ENCODE measurements around the gene SLC35F3. TPM values are rescaled to one million over a fixed set of nuclear protein-coding genes. Genes with fewer than 3 reads are reported as not detected.

SLC35F3 gene
- polyA plus RNA-seq, 1 donor (not counting 4 experiments of a cell fraction or from before 2014, with no cell fraction given) = 13.8 TPM

GRCh38 chr1:234019387-234019786 lies 114.9 kb downstream of the SLC35F3 start:
- TF ChIP-seq EZH2 (IDR thresholded peaks at IDR 0.05; ENCODE audit: low read length) (no peak), CTCF (optimal IDR thresholded peaks at IDR 0.05 in 1 of 3, IDR thresholded peaks at IDR 0.05 in 1 of 3, conservative IDR thresholded peaks at IDR 0.05 in 1 of 3; ENCODE audit: extremely low read depth in 1 of 3, insufficient read depth in 2 of 3, low read length in 3 of 3) (no peak)
- no peaks in the 10 kb centered on the region for H3K9me1 ChIP-seq (ENCODE audit: control insufficient read depth, extremely low read depth, insufficient read depth, low read length)
- dilution Hi-C loops (cut with MboI; ENCODE audit: extremely low pct_ligation_motif_present, low sequenced_read_pairs) = no loop called here
- no peaks in the 10 kb centered on the region for H4K20me1 ChIP-seq (ENCODE audit: control insufficient read depth, extremely low read depth, insufficient read depth, low read length)
- DNase-seq (ENCODE audit: low read depth, low spot score) (no peak), FAIRE-seq (peak; percentile 44)
- no peak overlapping the region for H3K9ac ChIP-seq (ENCODE audit: control insufficient read depth, extremely low read depth, insufficient read depth, low read length)
- H3K9me3 ChIP-seq (ENCODE audit: control insufficient read depth, low read depth, low read length) = no peaks in the 10 kb centered on the region
- H3K4me1 ChIP-seq (ENCODE audit: control insufficient read depth, extremely low read depth, insufficient read depth, low read length) = peaks cover 15% of the 10 kb centered on the region
- H3K27me3 ChIP-seq (ENCODE audit: control insufficient read depth, extremely low read depth, insufficient read depth, low read length) = no peaks in the 10 kb centered on the region
- H3K4me2 ChIP-seq (ENCODE audit: control insufficient read depth, extremely low read depth, insufficient read depth, low read depth, low read length) = no peak overlapping the region
- H3K27ac ChIP-seq (ENCODE audit: control insufficient read depth, insufficient read depth, low read length) = no peak overlapping the region
- peaks cover 10% of the 10 kb centered on the region for H3K79me2 ChIP-seq (ENCODE audit: control insufficient read depth, insufficient read depth, low read length)
- H2AFZ ChIP-seq (ENCODE audit: control insufficient read depth, low read length) = no peak overlapping the region
- no peaks in the 10 kb centered on the region for H3K36me3 ChIP-seq (ENCODE audit: control insufficient read depth in 2 of 2, extremely low read depth in 1 of 2, insufficient read depth in 2 of 2, low read length in 2 of 2)
- no peak overlapping the region for H3K4me3 ChIP-seq (ENCODE audit: control insufficient read depth in 2 of 3, extremely low read depth in 1 of 3, insufficient read depth in 2 of 3, low read depth in 1 of 3, low read length in 3 of 3)

- dilution Hi-C loops (cut with MboI; ENCODE audit: extremely low pct_ligation_motif_present, low sequenced_read_pairs) = no loop called here
- TF ChIP-seq EZH2 (IDR thresholded peaks at IDR 0.05; ENCODE audit: low read length) (no peak), CTCF (optimal IDR thresholded peaks at IDR 0.05 in 1 of 3, IDR thresholded peaks at IDR 0.05 in 1 of 3, conservative IDR thresholded peaks at IDR 0.05 in 1 of 3; ENCODE audit: extremely low read depth in 1 of 3, insufficient read depth in 2 of 3, low read length in 3 of 3) (no peak)
- no peaks in the 10 kb centered on the region for H3K9me1 ChIP-seq (ENCODE audit: control insufficient read depth, extremely low read depth, insufficient read depth, low read length)
These were observed 117.8 kb downstream of the SLC35F3 start for GRCh38 chr1:234022302-234022701.

More at GRCh38 chr1:234022302-234022701, 117.8 kb downstream of the SLC35F3 start:
- DNase-seq (ENCODE audit: low read depth, low spot score) (no peak), FAIRE-seq (no peak)
- Histone ChIP-seq H3K4me3 (ENCODE audit: control insufficient read depth in 2 of 3, extremely low read depth in 1 of 3, insufficient read depth in 2 of 3, low read depth in 1 of 3, low read length in 3 of 3) (no peak overlapping the region), H3K4me1 (ENCODE audit: control insufficient read depth, extremely low read depth, insufficient read depth, low read length) (peaks cover 15% of the 10 kb centered on the region), H3K27ac (ENCODE audit: control insufficient read depth, insufficient read depth, low read length) (no peak overlapping the region), H3K27me3 (ENCODE audit: control insufficient read depth, extremely low read depth, insufficient read depth, low read length) (no peaks in the 10 kb centered on the region), H3K36me3 (ENCODE audit: control insufficient read depth in 2 of 2, extremely low read depth in 1 of 2, insufficient read depth in 2 of 2, low read length in 2 of 2) (no peaks in the 10 kb centered on the region), H3K9ac (ENCODE audit: control insufficient read depth, extremely low read depth, insufficient read depth, low read length) (no peak overlapping the region), H4K20me1 (ENCODE audit: control insufficient read depth, extremely low read depth, insufficient read depth, low read length) (no peaks in the 10 kb centered on the region), H3K4me2 (ENCODE audit: control insufficient read depth, extremely low read depth, insufficient read depth, low read depth, low read length) (no peak overlapping the region), H3K79me2 (ENCODE audit: control insufficient read depth, insufficient read depth, low read length) (peaks cover 13% of the 10 kb centered on the region), H3K9me3 (ENCODE audit: control insufficient read depth, low read depth, low read length) (no peaks in the 10 kb centered on the region), H2AFZ (ENCODE audit: control insufficient read depth, low read length) (no peak overlapping the region)
